Measurements from ENCODE around the gene IFNAR2.
"Not testable (repeated sequence)": the region's sequence is repeated elsewhere in the genome, so short reads cannot be mapped to it uniquely, and the experiment has no call there.

IFNAR2 gene

GRCh38 chr21:33244779-33245105, 15.0 kb downstream of the IFNAR2 start:
- DNase-seq (ENCODE audit: low read depth), result peak; percentile 28

DNA sequence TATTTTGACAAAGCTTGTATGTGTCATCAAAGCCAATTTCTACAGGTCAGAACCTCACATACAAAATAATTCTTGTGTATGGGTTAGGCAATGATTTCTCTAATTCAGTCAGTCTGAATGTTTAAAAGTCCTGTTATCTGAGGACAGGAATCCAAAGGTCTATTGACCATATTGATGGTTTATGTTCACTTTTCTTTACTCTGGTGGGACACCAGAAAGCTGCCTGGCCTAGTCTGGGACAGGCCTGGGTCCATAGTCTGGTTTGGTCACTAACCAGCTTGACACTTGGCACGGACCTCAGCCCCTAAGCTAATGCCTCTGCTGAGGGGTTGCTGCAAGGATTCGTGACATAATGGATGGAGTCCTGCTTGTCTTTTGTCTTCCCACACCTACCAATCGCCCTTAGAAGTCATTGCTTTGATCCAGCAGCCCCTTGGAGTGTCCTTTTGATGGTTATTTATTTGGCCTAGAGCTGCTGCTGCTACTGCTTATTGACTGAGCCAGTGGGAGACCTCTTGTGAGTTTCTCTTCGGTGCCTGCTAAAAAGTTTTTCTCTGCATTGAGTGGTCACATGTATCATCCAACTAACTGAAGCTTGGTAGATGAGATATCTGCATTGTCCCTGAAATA, 15.7 kb downstream of the IFNAR2 start:
- no peak for DNase-seq (ENCODE audit: low read depth)

DNA sequence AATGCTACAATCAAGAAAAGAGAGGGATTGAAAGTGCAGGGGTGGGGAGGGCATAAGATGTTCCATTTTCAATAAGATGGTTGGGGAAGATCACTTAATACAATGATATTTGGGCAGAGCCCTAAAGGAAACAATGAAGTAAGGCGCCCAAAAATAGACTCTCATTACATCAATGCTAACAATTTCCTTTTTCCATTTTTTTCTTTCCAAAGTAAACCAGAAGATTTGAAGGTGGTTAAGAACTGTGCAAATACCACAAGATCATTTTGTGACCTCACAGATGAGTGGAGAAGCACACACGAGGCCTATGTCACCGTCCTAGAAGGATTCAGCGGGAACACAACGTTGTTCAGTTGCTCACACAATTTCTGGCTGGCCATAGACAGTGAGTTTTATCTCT, 16.8 kb downstream of the IFNAR2 start:
- no peak for DNase-seq (ENCODE audit: low read depth)

DNA sequence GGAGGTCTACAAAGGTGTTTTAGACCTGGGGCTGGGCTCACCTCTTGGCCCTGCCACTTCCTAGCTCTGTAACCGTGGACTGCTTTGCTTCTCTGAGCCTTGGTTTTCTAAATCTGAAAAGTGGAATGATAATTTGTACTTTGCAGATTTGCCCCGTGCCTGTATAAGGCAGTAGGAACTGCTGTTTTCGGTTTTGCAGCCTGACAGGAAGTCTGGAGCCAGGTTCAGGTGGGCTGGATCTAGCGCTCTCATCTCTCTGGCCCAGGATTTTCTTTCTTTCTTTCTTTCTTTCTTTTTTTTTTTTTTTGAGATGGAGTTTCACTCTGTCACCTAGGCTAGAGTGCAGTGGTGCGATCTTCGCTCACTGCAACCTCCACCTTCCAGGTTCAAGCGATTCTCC, 17.2 kb downstream of the IFNAR2 start:
- DNase-seq (ENCODE audit: low read depth), result no peak

- DNase-seq (ENCODE audit: low read depth), result no peak
Observed at GRCh38 chr21:33247599-33247998, 17.9 kb downstream of the IFNAR2 start.

- DNase-seq (ENCODE audit: low read depth), result no peak
Observed at GRCh38 chr21:33249331-33250002, 19.7 kb downstream of the IFNAR2 start.

DNA sequence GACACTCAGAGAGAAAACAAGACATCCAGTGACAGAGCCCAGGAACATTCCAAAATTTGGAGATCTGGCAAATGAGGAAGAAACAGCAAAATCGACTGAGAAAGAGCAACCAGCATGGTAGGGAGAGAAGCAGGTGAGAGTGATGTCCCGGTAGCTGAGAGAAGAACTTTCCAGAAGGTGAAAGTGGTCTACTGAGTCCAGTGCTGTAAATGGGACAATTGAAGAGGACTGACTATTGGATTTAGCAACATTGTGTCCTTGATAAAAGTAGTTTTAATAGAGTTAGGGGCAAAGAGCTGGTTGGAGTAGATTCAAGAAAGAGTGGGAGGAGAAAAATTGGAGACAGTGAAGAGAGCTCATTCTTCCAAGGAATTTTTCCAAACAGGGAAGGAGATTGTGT, 21.4 kb downstream of the IFNAR2 start:
- no peak for DNase-seq (ENCODE audit: low read depth)

DNA sequence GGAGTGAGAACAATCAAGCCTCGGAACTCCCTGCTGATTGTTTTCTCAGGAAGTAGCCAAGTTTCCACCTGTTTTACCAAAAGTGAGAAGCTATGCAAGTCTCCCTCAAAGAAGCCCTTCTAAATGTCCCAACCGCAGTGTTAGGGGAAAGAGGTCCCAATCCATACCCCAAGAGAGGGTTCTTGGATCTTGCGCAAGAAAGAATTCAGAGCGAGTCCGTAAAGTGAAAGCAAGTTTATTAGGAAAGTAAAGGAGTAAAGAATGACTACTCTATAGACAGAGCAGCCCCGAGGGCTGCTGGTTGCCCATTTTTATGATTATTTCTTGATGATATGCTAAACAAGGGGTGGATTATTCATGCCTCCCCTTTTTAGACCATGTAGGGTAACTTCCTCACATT, 23.6 kb downstream of the IFNAR2 start:
- not testable (repeated sequence) for DNase-seq (ENCODE audit: low read depth)

- no peak for DNase-seq (ENCODE audit: low read depth)
Observed at GRCh38 chr21:33254766-33255165, 25.0 kb downstream of the IFNAR2 start.

DNA sequence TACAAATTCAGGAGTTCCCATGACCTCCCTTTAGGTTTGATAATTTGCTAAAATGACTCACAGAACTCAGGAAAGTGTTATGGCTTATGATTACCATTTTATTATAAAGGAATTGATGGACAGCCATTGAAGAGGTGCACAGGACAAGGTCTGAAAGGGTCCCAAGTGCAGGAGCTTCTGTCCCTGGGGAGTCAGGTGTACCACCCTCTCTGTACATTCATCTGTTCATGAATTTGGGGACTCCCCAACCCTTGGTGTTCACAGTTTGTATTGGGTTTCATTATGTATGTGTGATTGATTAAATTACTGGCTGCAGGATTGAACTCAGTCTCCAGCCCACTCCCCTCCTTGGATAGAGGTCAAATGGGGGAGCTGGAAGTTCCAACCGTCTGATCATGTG, 25.7 kb downstream of the IFNAR2 start:
- no peak for DNase-seq (ENCODE audit: low read depth)

DNA sequence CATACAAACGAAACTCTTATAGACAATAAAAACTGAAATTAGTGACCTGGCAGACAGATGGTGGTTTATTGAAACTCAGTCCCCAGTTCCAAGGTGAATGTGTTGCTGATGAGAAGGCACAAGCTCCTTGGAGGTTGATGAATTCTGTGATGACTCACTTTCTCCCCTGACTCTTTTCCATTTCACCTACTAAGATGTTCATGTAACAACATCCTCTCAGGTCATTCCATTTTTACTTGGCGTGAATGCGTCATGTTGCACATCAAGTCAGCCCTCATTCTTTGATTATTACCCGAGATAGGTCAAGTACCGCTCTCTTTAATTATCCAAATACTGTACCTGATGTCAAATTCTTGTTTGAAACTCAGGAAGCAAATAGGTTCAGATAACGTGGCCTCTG, 26.3 kb downstream of the IFNAR2 start:
- DNase-seq (ENCODE audit: low read depth), result no peak

DNA sequence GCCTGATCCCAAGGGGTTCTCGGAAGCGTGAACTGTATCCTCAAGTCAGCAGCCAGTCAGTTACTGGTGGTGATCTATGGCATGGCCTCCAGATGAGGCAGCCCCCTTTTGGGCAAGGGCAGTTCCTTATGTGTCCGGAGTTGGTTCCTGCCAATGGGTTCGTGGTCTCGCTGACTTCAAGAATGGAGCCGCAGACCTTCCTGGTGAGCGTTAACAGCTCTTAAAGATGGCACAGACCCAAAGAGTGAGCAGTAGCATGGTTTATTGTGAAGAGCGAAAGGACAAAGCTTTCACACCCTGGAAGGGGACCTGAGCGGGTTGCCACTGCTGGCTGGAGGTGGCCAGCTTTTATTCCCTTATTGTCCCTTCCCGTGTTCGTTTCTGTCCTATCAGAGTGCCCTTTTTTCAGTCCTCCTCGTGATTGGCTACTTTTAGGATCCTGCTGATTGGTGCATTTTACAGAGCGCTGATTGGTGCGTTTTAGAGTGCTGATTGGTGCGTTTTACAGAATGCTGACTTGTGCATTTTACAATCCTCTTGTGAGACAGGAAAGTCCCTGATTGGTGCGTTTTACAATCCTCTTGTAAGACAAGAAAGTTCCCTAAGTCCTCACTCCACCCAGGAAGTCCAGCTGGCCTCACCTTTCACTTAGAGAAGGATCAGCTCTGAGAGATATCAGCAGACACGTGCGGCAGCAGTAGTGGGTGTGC, 27.5 kb downstream of the IFNAR2 start:
- no peak for DNase-seq (ENCODE audit: low read depth)

GRCh38 chr21:33258475-33258874, 28.7 kb downstream of the IFNAR2 start:
- no peak for DNase-seq (ENCODE audit: low read depth)

DNA sequence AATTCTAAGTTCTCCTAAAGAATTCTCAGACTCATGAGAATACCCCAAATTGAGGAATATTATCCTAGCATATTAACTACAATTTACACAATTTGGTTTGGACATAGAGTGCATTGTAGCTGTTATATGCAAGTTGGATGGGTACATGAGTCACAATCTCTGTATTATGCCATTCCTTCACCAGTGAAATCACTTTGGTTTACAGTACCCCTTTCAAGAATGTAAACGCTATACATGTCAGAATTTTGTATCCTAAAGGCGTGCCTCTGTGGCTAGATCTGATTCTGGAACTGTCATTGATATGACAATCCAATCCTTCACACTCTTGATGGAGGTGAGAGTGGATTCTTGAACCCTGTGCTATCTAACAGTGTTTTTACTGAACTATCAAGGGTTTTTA, 29.7 kb downstream of the IFNAR2 start:
- DNase-seq (ENCODE audit: low read depth), result peak; percentile 68

DNA sequence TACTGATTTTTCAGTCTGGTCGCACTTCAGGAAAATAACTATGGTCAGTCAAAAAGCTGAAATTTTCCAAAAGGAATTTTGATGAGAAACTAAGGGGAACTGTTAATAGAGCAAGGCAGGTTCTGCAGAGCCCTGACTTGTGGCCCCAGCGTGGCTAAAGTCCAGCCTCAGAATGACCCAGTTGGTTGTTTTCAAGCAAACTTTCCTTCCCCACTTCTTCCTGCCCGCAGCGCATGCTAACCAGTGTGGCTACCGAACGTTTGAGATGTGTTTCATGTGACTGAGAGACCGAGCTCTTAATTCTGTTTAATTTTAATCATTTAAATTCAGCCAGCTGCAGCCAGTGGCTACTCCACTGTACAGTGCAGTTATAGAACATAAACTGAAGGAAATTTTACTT, 30.3 kb downstream of the IFNAR2 start:
- no peak for DNase-seq (ENCODE audit: low read depth)

GRCh38 chr21:33261635-33262034, 31.9 kb downstream of the IFNAR2 start:
- DNase-seq (ENCODE audit: low read depth), result peak; percentile 86

GRCh38 chr21:33262921-33263320, 33.2 kb downstream of the IFNAR2 start:
- no peak for DNase-seq (ENCODE audit: low read depth)

GRCh38 chr21:33264561-33264960, 34.8 kb downstream of the IFNAR2 start:
- no peak for DNase-seq (ENCODE audit: low read depth)

DNA sequence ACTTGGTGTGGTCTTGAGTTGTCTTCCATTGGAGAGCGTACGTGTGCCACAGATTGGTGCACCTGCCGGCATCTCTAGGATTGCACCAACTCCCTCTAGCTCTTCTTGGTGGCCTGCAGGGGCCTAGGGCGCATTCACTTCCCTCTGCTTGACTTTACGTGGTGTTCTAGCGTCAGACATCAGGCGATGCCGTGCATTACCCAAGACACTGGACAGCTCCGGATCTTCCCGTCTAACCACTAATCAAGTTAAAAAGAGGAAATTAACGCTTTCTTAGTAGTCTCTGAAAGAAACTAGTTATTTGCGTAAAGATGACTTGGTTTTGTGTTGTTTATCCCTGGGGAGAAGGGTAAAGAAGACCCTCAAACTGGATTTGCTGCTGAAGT, 35.9 kb downstream of the IFNAR2 start:
- peak; percentile 32 for DNase-seq (ENCODE audit: low read depth)

- DNase-seq (ENCODE audit: low read depth), result peak; percentile 31
Observed at GRCh38 chr21:33266050-33266788, 36.5 kb downstream of the IFNAR2 start, which contains the start of gene IL10RB. IL10RB (plus strand) TSS chr21:33266367; CDS start chr21:33266466, 99 bp downstream.

DNA sequence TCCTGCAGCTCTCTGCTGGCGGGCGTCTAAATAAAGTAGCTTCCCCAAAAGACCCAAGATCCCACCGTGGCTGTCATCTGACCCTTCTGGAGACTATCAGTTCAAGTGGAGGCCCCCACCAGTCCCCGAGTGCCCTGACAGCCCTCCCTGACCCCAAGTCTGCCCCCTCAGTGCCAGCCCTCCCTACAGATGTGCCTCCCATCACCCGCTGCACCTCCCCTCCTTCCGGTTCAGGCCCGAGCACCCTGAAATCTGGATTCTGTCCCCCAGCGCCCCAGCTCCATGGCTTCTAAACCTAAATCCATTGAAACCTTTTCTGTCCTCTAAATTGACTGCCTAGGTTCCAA, 37.0 kb downstream of the IFNAR2 start:
- DNase-seq (ENCODE audit: low read depth), result no peak

DNA sequence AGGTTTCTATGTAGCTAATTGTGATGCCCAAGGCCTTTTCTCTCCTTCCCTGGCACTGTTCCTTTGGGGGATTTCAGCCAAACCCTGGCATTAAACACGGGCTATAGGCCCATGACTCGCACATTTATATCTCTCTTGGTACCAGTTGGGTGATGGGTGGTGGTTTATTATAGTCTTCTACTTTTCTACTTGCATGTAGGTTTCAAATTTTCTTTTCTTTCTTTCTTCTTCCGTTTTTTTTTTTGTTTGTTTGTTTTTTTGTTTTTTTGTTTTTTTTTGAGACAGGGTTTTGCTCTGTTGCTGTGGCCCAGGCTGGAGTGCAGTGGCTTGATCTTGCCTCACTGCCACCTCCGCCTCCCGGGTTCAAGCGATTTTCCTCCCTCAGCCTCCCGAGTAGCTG, 37.5 kb downstream of the IFNAR2 start:
- no peak for DNase-seq (ENCODE audit: low read depth)

DNA sequence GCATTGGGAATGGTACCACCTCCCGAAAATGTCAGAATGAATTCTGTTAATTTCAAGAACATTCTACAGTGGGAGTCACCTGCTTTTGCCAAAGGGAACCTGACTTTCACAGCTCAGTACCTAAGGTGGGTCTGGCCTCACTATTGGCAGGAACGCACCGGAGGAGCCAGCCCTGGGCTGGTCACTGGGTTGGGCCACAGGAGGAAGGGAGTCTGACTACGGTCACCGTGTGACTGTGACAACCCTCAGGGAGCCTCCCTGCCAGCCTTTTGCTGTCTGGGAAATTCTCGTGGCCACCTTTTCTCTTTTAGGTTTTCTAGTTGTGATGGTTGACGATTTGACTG, 38.6 kb downstream of the IFNAR2 start:
- DNase-seq (ENCODE audit: low read depth), result no peak
